ENCODE results near the gene HCST.

The HCST gene

GRCh38 chr19:35901854-35902661 is at the start of gene HCST:
TSS of gene HCST (plus strand) at chr19:35902529. CDS start at chr19:35902594, 65 bp downstream.
- in situ Hi-C loops (cut with HindIII; ENCODE audit: low pct_ligation_motif_present, low sequenced_read_pairs): no loop called here
- H3K27me3 ChIP-seq (replicated peaks): no peaks in the 10 kb centered on the region
- H3K36me3 ChIP-seq (replicated peaks): no peaks in the 10 kb centered on the region
- H3K4me3 ChIP-seq (ENCODE audit: low read depth, low read length): peak within 1 kb of the TSS; percentile 41
- DNase-seq: no peak
- H3K27ac ChIP-seq: peak within 1 kb of the TSS; percentile 59
- TF ChIP-seq CTCF (IDR thresholded peaks at IDR 0.05; ENCODE audit: low read depth, low read length, missing control alignments): no peak

- DNase-seq: no peak
- no peaks in the 10 kb centered on the region for H3K36me3 ChIP-seq (replicated peaks)
- in situ Hi-C loops (cut with HindIII; ENCODE audit: low pct_ligation_motif_present, low sequenced_read_pairs): no loop called here
- H3K4me3 ChIP-seq (ENCODE audit: low read depth, low read length): no peak overlapping the region
- H3K27ac ChIP-seq: no peak overlapping the region
- H3K27me3 ChIP-seq (replicated peaks): peaks cover 44% of the 10 kb centered on the region
- TF ChIP-seq CTCF (IDR thresholded peaks at IDR 0.05; ENCODE audit: low read depth, low read length, missing control alignments): no peak
These were observed 49.1 kb upstream of the HCST start for GRCh38 chr19:35853038-35853756.

GRCh38 chr19:35856546-35857149 is 45.7 kb upstream of the HCST start, which contains the start of gene KIRREL2:
TSS of gene KIRREL2 (plus strand) at chr19:35856911. CDS start at chr19:35857120, 209 bp downstream.
- H3K27me3 ChIP-seq (replicated peaks): peaks cover 50% of the 10 kb centered on the region
- no peaks in the 10 kb centered on the region for H3K36me3 ChIP-seq (replicated peaks)
- in situ Hi-C loops (cut with HindIII; ENCODE audit: low pct_ligation_motif_present, low sequenced_read_pairs): no loop called here
- DNase-seq: no peak
- H3K27ac ChIP-seq: no peak within 1 kb of the TSS
- peak within 1 kb of the TSS; percentile 39 for H3K4me3 ChIP-seq (ENCODE audit: low read depth, low read length)
- no peak for TF ChIP-seq CTCF (IDR thresholded peaks at IDR 0.05; ENCODE audit: low read depth, low read length, missing control alignments)

GRCh38 chr19:35858311-35858710 is 44.0 kb upstream of the HCST start:
- H3K27ac ChIP-seq: no peak overlapping the region
- no peak for DNase-seq
- no peaks in the 10 kb centered on the region for H3K36me3 ChIP-seq (replicated peaks)
- H3K27me3 ChIP-seq (replicated peaks): peaks cover 48% of the 10 kb centered on the region
- no peak for TF ChIP-seq CTCF (IDR thresholded peaks at IDR 0.05; ENCODE audit: low read depth, low read length, missing control alignments)
- H3K4me3 ChIP-seq (ENCODE audit: low read depth, low read length): no peak overlapping the region
- in situ Hi-C loops (cut with HindIII; ENCODE audit: low pct_ligation_motif_present, low sequenced_read_pairs): no loop called here

GRCh38 chr19:35859414-35859813 is 42.9 kb upstream of the HCST start:
- DNase-seq: no peak
- H3K27me3 ChIP-seq (replicated peaks): peaks cover 47% of the 10 kb centered on the region
- TF ChIP-seq CTCF (IDR thresholded peaks at IDR 0.05; ENCODE audit: low read depth, low read length, missing control alignments): no peak
- in situ Hi-C loops (cut with HindIII; ENCODE audit: low pct_ligation_motif_present, low sequenced_read_pairs): no loop called here
- H3K36me3 ChIP-seq (replicated peaks): no peaks in the 10 kb centered on the region
- H3K4me3 ChIP-seq (ENCODE audit: low read depth, low read length): no peak overlapping the region
- H3K27ac ChIP-seq: no peak overlapping the region
